Activated CD8-positive, alpha-beta memory T cell treated with anti-CD3 and anti-CD28 coated beads, Interleukin-2, amount 50 U/mL, for 1 hour (primary cell): Measurements from ENCODE around the gene RASAL2.
"Not testable (repeated sequence)": the region's sequence is repeated elsewhere in the genome, so short reads cannot be mapped to it uniquely, and the experiment has no call there.

ENCODE experiments used
- DNase-seq: peaks from one replicate; pipeline ENCODE4 v3.0.0-alpha.2; 2020; ENCODE audit errors: extremely low read depth

RASAL2 gene

DNA sequence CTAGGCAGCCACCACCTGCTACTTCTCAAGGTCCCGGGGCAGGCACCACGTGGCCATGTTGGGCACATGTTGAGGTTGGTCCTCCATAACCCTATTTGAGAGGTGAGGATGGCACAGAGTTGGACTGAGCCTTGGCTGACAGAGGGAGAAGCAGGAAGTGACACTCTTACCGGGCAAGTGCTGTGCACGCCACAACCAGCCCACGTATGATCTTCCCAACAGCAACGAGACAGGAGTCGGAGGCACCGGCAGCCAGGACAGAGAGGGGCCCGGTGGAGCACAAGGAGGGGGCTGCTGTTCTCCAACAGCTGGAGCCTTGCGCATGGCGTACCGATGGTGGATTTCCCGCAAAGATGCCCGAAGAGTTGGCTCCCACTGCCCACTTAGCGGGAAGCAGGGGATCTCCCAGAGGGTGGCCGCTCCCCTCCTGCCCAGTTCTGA, 399.4 kb downstream of the RASAL2 start:
- no peak for DNase-seq

DNA sequence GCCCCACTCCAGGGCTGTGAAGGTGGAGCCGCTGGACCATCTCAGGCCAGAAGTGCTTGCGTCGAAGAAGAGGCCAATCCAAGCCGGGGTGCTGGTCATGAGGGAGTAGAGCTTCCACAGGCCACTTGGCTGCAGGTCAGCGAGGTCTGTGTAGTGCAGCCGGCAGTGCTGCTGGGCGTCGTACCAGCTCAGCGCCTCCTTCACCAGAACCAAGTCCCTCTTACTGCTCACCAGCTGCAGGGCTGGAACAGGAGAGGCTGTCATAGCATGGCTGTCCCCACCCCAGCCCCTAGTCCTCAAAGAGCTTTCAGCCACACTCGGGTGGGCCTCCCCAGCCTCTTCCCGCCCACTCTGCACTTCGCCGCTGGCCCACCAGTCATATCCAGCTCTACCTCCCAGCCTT, 400.7 kb downstream of the RASAL2 start:
- DNase-seq = no peak

DNA sequence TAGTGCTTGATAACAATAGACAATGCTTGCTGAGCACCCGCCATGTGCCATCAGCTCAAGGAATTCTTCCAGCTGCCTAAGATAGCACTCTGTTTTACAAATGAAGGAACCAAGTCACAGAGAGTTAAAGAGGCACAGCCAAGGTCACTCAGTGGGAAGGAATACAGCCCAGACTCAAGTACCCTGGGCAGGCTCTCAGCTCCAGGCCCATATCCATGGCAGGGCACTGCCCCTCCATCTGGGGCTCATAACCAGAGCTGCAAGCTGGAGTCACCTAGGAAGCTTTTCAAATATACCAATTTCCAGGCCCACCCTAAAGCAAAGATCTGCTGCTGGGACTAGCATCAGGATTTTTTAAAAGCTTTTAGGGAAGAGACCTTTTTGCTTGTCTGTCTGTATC, 401.3 kb downstream of the RASAL2 start:
- DNase-seq = no peak

DNA sequence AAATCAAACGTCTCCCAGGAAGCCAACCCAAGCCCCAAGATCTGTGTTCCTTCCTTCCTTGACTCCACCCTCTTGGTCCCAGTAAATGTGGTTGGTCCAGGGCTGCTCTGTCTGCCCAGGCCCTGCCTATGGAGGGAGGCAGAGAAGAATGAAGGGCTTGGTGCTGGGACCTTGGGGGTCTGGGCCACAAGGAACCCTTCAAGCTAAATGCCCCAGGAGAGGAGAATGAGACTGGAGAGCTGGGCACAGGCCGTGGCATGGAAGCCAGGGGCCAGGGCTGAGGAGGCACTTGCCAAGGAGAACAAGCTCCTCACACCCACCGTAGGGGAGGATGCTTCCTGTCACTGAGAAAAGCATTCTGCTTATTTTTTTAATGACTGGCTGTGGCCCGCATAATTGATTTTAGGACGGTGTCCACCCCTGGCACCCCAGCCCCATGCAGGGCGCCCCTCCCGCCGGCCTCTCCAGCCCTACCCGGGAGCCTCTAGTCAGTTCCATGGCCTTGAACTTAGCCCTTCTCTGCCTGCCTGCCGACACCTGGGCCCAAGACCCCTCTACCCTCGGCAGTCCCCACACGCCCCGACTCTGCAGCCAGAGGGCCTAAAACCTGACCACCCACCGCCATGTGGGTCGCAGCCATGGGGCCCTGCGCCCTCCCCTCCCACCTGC, 402.0 kb downstream of the RASAL2 start:
- DNase-seq = no peak

DNA sequence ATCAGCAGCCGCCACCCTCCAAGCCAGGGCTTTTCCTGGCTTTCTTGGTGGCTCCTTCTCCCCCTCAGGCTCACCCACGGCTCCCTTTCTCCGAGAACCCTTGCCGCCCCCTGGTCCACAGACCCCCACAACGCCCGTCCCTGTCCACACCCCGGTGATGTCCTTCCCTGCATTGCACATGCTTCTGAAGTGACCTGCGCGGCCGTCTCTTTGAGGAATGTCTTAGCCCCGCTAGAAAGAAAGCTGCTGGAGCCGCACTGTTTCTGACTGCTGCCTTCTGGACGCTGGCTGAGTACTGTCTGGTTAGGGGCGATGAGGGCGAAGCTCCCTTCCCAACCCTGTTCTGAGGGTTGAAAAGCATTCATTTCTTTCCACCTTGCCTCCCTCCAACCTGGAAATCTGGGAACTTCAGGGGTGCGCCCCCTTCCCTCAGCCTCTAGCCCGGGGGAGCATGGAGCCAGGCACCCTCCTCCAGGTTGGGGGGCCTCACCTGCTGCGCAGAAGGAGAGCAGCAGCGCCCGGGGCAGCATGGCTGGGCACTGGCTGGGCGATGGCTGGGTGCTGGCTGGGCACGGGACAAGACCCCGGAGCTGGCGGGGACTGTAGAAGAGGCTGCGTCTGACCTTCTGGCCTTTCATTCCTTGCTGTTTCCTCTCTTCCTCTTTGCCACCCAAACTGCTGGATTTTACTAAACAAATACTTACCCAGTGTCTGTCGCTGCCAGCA, 402.7 kb downstream of the RASAL2 start, which contains the start of gene CLEC20A:
Gene CLEC20A, minus strand, starts transcription at position 555 of the 726 bp plus-strand sequence. Its CDS starts 25 bp downstream, at position 530.
- DNase-seq = no peak

DNA sequence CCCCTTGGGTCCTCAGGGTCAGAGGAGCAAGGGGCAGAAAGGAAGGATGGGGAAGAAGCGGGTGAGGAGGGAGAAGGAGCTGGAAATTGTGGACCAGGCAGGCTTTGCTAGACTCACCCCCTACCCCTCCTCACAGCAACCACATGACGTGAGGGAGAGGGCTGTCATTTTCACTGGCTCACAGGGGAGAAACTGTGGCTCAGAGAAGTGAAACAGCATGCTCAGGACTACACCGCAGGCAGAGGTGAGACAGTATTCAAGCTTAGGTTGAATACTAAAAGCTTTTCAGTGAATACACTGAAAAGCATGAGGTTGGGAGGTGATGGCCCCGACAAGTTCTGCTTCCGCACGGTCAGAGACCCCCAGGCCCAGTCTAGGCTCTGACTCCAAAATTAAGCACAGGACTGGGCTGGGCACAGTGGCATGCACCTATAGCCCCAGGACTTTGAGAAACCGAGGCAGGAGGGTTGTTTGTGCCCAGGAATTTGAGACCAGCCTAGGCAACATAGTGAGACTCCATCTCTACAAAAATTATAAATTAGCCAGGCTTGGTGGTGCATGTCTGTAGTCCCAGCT, 404.1 kb downstream of the RASAL2 start:
- DNase-seq = no peak

DNA sequence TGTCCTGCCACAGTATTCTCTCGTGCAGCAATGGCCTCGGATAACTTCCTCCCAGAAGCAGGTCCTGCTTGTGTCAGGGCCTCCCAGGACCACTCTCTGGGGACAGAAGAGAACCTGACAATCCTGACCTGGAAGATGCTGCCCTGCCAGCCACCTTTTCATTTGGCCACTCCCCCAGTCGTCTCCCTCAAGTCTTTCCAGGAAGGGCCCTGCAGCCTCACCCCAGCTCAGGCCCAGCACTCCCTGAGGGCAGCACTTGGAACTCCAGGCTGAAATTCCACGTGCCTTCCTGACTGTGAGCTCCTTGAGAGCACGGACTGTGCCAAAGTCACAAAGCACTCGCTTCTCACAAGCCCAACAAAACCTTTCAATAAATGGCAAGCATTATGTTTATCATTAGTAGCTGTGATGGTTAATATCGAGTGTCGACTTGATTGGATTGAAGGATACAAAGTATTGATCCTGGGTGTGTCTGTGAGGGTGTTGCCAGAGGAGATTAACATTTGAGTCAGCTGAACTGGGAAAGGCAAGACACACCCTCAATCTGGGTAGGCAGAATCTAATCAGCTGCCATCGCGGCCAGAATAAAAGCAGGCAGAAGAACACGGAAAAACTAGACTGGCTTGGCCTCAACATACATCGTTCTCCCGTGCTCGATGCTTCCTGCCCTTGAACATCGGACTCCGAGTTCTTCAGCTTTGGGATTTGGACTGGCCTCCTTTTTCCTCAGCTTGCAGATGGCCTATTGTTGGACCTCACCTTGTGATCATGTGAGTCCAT, 405.2 kb downstream of the RASAL2 start:
- no peak for DNase-seq

DNA sequence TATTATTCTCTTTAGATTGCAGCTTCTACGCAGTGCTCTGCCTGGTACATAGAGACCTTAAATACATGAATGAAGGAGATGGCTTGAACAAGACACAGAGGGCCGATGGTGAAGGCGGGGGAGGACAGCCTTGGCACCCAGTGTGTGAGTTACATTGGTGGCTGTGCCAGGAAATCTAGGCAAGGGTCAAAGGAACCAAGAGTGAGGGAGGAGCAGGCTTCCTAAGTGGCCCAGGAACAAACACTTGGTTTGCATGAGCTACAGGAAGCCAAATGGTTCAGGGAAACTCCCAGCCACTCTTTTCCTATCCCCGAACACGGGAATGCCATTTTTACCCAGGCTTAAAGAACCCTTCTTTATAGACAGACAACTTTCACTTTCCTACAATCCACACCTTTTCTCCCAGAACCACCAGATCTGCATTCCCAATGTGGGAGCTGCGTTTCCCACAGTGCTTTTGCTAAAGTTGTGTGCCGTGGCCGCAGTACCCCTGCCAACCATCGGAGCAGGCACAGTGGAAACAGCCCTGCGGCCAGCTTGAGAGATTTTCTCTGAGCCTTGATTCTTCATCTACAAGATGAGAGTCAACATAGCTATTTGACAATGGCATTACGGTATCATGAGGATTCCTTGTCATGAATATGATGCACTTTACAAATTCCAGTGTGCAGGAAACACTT, 406.3 kb downstream of the RASAL2 start:
- no peak for DNase-seq

DNA sequence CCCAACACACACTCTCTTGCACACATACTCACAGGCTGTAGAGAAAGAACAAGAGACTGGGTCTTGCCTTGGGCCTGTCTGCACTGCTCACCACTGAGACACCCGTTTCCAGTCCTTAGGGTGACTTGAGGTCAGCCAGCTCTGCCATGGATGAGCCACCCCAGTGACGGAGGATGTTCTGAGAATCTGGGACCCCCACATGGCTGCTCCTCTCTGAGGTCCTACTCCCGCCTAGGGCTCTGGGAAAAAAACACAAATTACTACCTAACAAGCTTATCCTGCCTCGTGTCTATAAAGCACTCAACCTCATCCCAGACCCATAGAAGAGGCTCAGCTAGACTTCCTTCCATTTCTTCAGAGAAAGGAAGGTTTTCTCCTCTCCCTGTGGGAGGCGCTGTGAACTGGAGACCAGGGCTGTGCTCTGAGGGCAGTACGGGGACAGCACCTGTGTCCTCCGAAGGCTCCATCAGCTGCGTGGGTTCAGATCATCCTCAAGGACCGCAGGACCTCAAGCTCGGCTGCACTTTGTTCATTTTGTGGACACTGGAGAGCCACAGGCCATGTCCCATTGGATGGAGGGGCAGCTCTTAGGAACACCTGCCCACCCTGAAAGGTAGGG, 407.1 kb downstream of the RASAL2 start:
- DNase-seq = no peak

DNA sequence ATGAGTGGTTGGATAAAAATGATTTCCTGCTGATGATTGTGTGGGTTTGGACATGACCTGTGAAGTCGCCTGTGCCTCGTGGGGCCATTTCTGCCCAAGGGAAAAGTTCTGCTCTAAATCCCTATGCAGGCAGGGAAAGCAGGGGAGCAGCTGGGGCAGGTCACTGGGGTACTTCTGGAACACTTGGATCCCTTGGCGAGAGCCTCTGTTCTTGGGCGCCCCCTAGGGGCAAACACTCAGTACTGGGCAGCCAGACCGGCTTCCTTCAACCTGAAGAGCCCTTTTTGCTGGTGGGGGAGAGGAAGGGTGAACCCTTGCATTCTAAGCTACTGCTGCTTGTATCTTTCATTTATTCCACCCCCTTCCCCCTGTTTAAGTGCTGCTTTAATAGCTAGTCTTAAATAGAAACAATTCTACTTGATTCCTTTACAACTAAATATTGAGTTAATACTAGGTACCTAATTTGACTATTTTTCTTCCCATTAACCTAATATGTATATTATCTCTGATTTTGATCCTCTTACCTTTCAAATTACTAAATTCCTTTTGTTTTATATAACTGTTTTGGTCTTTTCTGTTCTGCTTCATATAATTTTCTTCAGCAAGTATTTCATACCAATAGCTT, 407.9 kb downstream of the RASAL2 start:
- DNase-seq = no peak

DNA sequence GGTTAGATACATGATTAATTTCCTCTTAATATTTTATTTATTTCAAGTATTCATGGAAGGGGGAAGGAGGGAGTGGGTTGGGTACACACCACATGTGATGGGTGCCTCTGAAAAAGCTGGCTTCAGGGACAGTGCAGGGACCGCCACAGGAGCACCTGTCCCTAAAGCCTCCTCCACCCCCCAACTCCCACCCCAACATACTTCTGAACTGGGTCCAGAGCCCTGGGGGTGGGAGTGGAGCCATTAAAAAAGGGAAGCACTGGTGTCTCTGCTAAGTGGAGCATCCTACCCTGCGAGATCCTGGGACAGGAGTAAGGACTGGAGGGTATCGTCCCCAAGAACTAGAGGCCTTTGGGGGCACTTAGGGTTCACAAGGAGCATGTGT, 408.4 kb downstream of the RASAL2 start:
- no peak for DNase-seq

DNA sequence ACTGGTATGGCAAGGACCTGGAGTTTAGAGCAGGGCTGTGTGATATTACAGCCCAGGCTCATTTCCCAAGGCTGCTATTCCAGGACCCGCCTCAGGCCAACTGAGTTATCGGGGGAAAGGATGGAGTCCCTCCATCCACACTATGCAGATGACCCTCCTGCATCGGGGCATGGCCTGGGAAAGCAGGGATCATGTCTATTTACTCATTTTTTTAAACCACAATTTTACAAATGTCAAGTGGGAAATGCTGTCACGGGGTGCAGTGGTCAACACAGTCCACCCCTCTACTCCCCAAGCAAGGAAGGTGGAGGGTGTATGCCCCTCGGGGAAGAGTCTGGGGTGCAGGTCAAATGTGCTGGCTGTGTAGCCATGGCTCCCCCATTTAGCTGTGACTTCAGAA, 409.0 kb downstream of the RASAL2 start:
- no peak for DNase-seq

DNA sequence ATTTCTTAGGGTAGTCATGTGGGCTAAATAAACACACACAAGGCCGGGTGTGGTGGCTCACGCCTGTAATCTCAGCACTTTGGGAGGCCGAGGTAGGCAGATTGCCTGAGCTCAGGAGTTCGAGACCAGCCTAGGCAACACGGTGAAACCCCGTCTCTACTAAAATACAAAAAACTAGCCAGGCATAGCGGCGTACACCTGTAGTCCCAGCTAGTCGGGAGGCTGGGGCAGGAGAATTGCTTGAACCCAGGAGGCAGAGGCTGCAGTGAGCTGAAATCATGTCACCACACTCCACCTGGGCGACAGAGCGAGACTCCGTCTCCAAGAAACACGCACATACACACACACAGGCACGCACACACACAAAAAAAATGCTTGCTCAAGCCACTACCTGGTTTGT, 409.4 kb downstream of the RASAL2 start:
- not testable (repeated sequence) for DNase-seq

DNA sequence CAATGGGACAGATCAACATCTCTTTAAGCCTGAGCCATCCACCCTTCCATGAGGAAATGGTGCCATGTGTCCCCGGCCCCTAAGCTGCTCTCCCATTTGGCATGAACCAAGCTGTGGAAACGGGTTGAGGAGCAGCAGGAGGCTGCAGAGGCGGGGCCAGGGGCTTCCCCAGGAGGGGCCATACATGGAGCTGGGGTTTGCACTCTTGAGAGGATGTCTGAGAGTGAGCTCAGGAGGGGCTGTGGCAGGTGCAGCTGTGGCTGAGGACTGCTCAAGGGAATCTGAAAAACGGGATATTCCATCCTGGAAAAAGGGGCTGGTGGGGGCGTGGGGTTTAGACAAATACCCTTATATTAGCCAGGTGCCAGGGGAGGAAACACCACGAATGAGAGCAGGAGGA, 409.9 kb downstream of the RASAL2 start:
- no peak for DNase-seq

DNA sequence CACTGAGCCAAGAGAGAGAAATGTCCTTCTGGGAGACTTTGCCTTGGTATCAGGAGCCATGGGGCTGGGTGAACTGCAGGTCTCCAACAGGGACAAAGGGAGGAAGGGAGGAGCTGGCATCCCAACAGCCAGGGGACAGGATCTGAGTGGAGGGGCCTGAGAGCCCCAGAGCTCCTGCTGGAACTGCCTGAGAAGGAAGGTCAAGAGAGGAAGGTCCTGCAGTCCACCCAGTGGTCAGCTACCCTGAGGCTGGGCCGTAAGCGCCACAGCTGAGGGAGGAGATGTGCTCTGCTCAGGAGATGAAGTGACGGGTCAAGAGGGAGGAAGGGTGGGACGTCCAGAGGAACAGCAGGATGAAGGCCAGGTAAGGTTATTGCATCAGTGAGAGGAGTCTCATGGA, 410.4 kb downstream of the RASAL2 start:
- no peak for DNase-seq

DNA sequence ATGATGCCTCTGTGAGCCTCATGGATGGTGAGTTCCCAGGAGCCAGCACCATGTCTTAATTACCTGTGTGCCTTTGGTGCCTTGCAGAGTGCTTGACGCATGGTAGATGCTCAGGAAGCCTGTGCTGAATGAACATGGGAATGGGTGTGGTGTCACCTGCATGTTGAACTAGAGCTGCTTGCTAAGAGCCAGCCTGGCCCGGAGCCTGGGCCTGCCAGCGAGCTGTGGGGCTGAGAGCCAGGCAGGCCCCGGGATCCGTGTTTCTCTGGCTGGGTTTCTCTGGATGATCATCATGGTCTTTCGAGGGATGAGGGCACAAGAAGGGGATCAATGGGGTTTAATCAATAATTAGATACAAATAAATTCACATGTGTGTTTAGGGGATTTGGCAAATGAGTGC, 412.3 kb downstream of the RASAL2 start:
- no peak for DNase-seq

DNA sequence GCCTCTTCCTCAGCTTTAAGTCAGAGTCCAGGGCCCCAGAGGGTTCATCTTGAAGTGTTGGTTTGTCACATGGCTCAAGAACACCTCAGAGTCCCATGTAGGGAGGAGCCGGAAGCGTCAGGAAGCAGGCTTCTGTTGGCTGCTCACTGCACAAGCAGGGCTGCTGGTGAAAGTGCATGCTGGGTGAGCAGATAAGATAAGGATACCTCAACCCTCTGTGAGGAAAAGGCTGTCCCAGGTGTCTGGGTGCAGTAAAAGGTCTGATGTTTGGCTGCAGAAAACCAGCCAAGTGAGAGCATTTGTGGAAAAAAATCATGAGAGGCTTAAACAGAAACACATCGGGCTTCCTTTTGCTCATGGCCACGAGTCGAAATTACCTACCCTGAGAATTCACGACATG, 412.8 kb downstream of the RASAL2 start:
- no peak for DNase-seq

DNA sequence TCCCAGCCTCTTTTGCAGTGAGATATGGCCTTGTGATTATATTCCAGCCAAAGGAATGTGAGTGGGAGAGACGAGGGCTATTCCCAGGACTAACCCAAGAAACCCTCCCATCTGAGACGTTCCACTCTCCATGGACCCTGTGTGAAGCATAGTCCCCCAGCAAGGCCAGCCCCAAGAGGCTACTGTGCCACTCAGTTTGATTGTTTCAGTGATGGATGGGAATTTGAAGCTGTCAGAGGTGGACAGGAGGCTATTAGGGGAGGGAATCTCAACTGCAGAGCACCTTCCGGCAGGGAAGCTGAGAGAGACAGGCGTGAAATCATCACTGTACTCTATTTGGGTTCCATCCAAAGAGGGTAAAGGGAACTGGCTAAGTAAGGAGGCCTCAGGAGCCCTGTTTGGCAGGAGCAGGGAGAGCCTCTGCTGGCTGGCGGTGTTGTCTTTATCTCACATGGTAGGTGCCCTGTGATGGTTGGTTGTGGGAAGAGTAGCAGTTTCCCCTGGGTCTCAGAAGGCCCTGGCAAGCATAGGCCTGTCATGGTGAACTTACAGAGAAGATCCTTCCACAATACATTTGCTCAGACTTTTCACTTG, 415.6 kb downstream of the RASAL2 start:
- DNase-seq = no peak

DNA sequence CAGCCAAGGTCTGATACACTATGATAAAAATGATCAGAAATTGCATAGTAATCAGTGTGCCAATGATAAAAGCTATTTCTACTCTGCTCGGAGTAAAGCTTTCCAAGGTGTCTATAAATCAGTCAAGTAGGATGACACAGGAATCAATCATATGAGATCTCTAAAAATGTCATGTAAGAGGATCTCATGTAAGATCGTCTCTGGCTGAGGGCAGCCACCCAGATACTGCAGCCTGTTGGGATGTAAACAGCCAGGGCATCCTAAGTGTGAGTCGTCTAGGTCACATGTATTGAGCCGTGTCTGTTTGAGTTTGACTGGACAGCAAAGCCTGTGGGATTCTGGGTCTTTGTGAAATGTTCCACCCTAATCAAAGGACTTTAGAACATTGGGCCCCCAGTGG, 416.3 kb downstream of the RASAL2 start:
- no peak for DNase-seq

DNA sequence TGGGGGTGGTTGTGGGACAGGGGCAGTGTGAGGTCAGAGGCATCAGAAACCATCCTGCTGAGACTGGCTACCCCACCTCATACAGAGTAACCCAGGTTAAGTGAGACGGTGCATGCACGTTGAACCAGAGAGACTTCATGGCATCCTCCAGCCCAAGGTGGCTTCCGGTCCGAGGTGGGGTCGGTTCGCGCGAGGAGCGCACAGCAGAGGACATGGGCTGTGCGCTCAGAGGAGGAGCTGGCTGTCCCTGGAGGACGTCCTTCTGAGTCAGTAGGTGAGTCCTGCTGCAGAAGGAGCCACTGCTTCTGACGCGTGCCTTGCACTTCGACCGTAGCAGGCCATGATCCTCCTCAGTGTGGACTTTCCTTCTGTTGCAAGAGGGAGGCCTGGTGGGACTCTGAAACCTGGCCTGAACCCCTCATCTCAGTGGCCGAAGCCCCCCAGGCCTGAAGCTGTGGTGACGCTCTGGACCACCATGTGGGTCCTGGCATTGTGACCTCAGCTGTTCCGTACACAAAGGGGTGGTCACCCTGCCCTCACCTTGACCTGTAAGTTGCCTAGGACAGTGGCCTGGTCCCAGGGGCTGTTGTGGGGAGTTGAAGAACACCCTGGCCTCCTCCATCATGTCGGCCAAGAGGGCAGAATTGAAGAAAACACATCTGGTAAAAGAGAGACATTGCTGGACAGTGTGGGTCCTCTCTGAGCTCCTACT, 418.8 kb downstream of the RASAL2 start, which contains the start of gene TEX35:
Gene TEX35, plus strand, starts transcription at position 544 of the 712 bp plus-strand sequence. Its CDS starts 80 bp downstream, at position 624.
- no peak for DNase-seq
